Fibroblast of lung (primary cell): ENCODE measurements around the gene ING3.

ENCODE experiments used
- CTCF ChIP-seq, 2 donors: IDR thresholded peaks in 1 of 2; conservative IDR thresholded peaks in 1 of 2; 1 replicate in 1 of 2; 2 replicates in 1 of 2; pipeline ENCODE4 v1.5.1; 2011 to 2012; ENCODE audit warnings: low read length in 2 of 2, control low read depth in 1 of 2, inconsistent platforms in 1 of 2, low read depth in 1 of 2, mild to moderate bottlenecking in 1 of 2
- EZH2 ChIP-seq: IDR thresholded peaks from 2 replicates; pipeline ENCODE4 v1.5.1; 2012; ENCODE audit warnings: low read length, control low read depth, mild to moderate bottlenecking; ENCODE audit errors: missing control alignments

GRCh38 chr7:121017586-121017985, 67.0 kb downstream of the ING3 start:
- TF ChIP-seq CTCF (conservative IDR thresholded peaks at IDR 0.05 in 1 of 2, IDR thresholded peaks at IDR 0.05 in 1 of 2; ENCODE audit: low read depth in 1 of 2, low read length in 2 of 2), result no peak
- TF ChIP-seq EZH2, result no peak
